Activated CD4-positive, alpha-beta T cell treated with anti-CD3 and anti-CD28 coated beads, Interleukin-2, amount 50 U/mL, for 4 hours (primary cell): Measurements from ENCODE around the gene KCTD5.
A peak's percentile ranks its signal among the peaks of the same experiment; 100 is the strongest.

Source experiments
- DNase-seq, 2 experiments: peaks; one replicate each; pipeline ENCODE4 v3.0.0-alpha.2; 2020

KCTD5 gene

DNA sequence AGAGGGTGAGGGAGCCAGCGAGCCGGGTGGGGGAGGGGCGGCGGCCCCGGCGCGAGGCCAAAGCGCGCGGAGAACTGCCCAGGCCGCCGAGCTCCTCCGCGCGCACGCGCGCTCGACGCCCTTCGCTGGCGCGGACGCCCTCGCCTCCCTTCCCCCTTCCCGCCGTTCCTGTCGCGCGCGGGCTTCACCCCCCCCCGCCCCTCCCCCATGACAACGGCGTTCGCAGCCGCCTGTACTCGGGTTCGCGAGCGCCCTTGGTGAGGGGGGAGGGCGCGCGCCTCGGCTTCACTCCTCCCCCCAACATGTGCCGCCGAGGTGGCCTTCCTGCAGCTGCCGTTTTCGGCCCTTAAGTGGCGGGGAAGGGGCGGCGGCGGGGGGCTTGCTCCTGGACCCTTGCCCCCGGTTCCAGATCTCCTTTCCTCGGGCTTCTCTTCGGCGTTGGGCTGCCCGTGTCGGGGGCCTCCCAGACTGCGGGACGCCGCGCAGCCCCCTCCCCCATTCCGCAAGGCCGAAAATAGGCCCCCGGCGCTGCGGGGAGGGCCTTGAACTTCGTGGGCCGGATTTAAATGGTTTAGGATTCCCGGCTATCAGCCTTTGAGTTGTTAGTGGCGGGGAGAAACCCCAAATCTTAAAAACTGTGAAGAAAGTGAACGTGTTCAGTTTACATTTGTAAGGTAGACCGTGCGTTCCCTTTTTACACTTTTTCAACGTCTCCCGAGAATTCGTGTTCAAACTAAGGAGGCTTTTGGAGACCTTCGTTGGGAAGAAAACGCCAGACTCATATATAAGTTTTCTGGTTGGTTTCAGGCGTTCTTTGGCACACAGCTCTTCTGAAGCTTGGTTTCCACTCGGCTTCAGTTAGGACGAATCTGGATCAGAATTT lies 70.8 kb downstream of the KCTD5 start:
- DNase-seq, result peak; percentile 35 to 48

DNA sequence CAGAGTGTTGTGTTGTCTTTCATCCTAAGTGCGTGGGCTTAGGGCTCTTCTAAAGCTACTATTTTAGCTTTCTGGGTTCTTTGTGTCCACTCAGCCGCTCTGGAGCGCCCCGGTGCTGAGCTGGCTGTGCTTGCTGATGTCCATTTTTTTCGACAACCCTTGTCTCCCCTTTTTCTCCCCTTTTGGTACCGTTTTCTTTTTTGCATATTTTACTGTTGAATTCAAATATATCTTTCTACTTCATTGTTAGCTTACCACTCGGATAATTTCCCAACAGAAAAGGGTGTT lies 71.4 kb downstream of the KCTD5 start:
- DNase-seq, result no peak

DNA sequence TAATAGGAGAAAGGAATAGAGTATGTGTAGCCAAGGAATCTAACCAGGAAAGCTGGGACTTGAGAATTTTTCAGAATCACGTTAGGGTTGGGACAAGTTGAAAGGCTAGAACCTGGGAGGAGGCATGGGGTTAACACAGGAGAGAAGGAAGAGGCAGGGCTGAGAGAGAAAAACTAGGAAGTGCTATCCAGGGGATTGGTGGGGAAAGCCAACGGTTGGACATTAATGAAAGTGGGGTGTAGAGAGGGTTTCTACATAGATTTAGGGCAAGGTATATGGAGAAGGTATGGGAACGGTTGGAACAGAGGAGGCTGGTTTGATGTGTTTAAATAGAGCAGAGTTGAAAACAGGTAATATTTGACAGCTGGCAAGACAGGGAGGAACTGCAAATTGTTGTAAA lies 72.8 kb downstream of the KCTD5 start:
- DNase-seq, result no peak

DNA sequence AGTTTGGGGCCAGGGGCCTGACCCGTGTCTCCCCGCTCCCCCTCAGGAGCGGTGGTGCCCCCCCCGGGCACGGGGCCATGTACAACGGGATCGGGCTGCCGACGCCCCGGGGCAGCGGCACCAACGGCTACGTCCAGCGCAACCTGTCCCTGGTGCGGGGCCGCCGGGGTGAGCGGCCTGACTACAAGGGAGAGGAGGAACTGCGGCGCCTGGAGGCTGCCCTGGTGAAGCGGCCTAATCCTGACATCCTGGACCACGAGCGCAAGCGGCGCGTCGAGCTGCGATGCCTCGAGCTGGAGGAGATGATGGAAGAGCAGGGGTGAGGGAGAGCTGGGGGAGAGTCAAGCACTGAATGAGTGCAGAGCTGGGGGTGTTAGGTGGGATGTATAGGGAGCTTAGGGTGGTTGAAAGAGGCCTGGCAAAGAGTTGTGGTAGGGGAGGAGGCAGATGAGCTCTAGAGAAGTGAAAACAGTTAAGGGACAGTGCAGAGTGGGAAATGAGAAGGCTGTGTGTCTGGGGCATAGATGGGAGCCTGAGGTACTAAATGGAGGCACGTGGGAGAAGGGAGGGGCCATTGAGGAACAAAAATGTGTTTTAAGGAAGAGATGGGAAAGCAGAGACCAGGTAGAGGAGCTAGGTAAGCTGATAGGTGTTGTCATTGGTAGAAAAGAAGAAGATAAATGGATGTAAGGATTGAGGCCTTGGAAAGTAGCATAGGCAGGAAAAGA lies 74.1 kb downstream of the KCTD5 start:
- no peak for DNase-seq

DNA sequence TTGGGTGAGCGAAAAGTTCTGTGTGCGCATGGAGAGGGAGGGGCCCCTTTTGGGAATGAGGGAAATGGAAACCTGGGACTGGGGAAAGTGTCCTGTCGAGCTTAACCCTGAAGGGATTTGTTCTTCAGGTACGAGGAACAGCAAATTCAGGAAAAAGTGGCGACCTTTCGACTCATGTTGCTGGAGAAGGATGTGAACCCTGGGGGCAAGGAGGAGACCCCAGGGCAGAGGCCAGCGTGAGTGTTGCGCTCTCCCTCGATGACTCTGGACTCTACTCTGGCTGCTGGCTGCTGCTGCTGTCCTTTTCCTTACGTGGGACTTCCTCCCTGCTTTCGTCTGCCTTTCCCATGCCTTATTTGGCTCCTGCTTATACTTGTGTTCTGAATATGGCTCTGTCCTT lies 75.0 kb downstream of the KCTD5 start:
- no peak for DNase-seq
